ENCODE measurements around the gene GABRD.

GRCh38 chr1:1969505-1969900, 49.6 kb upstream of the GABRD start:
- TF ChIP-seq MAX (IDR thresholded peaks at IDR 0.05; ENCODE audit: insufficient read depth, insufficient read length) (no peak), CTCF (IDR thresholded peaks at IDR 0.05; ENCODE audit: extremely low read depth in 1 of 2, insufficient read depth in 1 of 2, low read depth in 1 of 2, low read length in 2 of 2) (no peak)

Measured in endothelial cell of umbilical vein (primary cell).